Activated naive CD4-positive, alpha-beta T cell treated with Interleukin-2 at 50 U/mL for 16 hours (primary cell): ENCODE measurements around the gene GPR173.

Source experiments
- DNase-seq: peaks from one replicate; pipeline ENCODE4 v3.0.0-alpha.2; 2020

GPR173 gene

GRCh38 chrX:53071604-53072417 lies 23.2 kb downstream of the GPR173 start:
- DNase-seq: peak; percentile 60

- no peak for DNase-seq
These were observed 24.0 kb downstream of the GPR173 start for GRCh38 chrX:53072418-53073114.

GRCh38 chrX:53073115-53073586 lies 24.6 kb downstream of the GPR173 start:
- DNase-seq: no peak

GRCh38 chrX:53075011-53075410 lies 26.4 kb downstream of the GPR173 start:
- DNase-seq: no peak

- DNase-seq: no peak
These were observed 28.1 kb downstream of the GPR173 start for GRCh38 chrX:53076671-53077070.

GRCh38 chrX:53077207-53078197 lies 28.9 kb downstream of the GPR173 start:
- no peak for DNase-seq

- no peak for DNase-seq
These were observed 30.4 kb downstream of the GPR173 start for GRCh38 chrX:53078943-53079342.

GRCh38 chrX:53080628-53081580 lies 32.3 kb downstream of the GPR173 start:
- peak; percentile 34 for DNase-seq

GRCh38 chrX:53081925-53082772 lies 33.6 kb downstream of the GPR173 start, which contains the start of gene TSPYL2:
Gene TSPYL2, plus strand, starts transcription at chrX:53082367. Its CDS starts 132 bp downstream, at chrX:53082499.
- DNase-seq: peak; percentile 94

- no peak for DNase-seq
These were observed 34.4 kb downstream of the GPR173 start for GRCh38 chrX:53082773-53083616.

GRCh38 chrX:53084043-53084570 lies 35.5 kb downstream of the GPR173 start:
- DNase-seq: no peak

GRCh38 chrX:53084863-53085262 lies 36.3 kb downstream of the GPR173 start:
- no peak for DNase-seq

- no peak for DNase-seq
These were observed 37.2 kb downstream of the GPR173 start for GRCh38 chrX:53085661-53086229.

- DNase-seq: no peak
These were observed 37.9 kb downstream of the GPR173 start for GRCh38 chrX:53086464-53086863.

GRCh38 chrX:53087388-53087831 lies 38.8 kb downstream of the GPR173 start:
- DNase-seq: no peak

GRCh38 chrX:53088136-53088974 lies 39.8 kb downstream of the GPR173 start:
- DNase-seq: peak; percentile 84

GRCh38 chrX:53089224-53089842 lies 40.7 kb downstream of the GPR173 start:
- DNase-seq: peak; percentile 37
